GM12878 (cell line): ENCODE measurements around the gene TMEM37. TPM values are rescaled to one million over a fixed set of nuclear protein-coding genes. Genes with fewer than 3 reads are reported as not detected.

Experiments
- ATAC-seq: fragments of 200-7000 bp; cut with Tn5 transposase; 3 replicates; pipeline ENCODE4 v1.9.1; 2020; ENCODE audit warnings: mild to moderate bottlenecking, moderate library complexity
- BruUV-seq: library from RNA; stranded (reverse); fragments of 400-500 nt; replicated peaks from 2 replicates; lab custom pipeline; 2021; lab: Mats Ljungman, UMichigan
- CTCF ChIA-PET: fragments of 300-600 bp; sonication (Branson Sonifier 250); formaldehyde crosslinking; extraction: SDS; loops from one replicate; lab custom pipeline; 2021; ENCODE audit warnings: inconsistent platforms; lab: Yijun Ruan, JAX
- POLR2A ChIA-PET: fragments of 350-600 bp; formaldehyde crosslinking; extraction: SDS; loops from one replicate; lab custom pipeline; 2021; ENCODE audit warnings: inconsistent platforms; lab: Charles Lee
- RAD21 ChIA-PET: fragments of 300-600 bp; sonication (Branson Sonifier 250); formaldehyde crosslinking; loops from one replicate; lab custom pipeline; 2023; ENCODE audit warnings: antibody characterized with exemption; ENCODE audit not compliant: unreplicated experiment; lab: Charles Lee
- SMC1A ChIA-PET: fragments of 300-600 bp; sonication (Branson Sonifier 250); formaldehyde crosslinking; loops from one replicate; lab custom pipeline; 2023; ENCODE audit not compliant: unreplicated experiment, uncharacterized antibody; lab: Charles Lee
- DNase-seq: peaks from one replicate; pipeline ENCODE4 v3.0.0-alpha.2; 2011; ENCODE audit warnings: low read depth, low spot score
- FAIRE-seq: peaks from 3 replicates; lab custom pipeline; 2011; peaks lifted over from hg19 to GRCh38; lab: Jason Lieb, UNC
- H2AFZ ChIP-seq: 2 replicates; pipeline ENCODE4 v1.6.0; 2011; ENCODE audit warnings: low read depth, low read length, control low read depth; ENCODE audit not compliant: control insufficient read depth
- H3K27ac ChIP-seq: 2 replicates; pipeline ENCODE4 v1.5.1; 2011; ENCODE audit warnings: control low read depth; ENCODE audit not compliant: control insufficient read depth, insufficient read depth
- H3K27me3 ChIP-seq, 2 experiments: replicated peaks in 1 of 2; 2 replicates each; pipeline versions ENCODE4 v1.6.0 to v1.6.1; 2011; ENCODE audit warnings: low read length in 1 of 2; ENCODE audit not compliant: control insufficient read depth in 2 of 2, insufficient read depth in 2 of 2
- H3K36me3 ChIP-seq, 2 experiments: 2 replicates each; pipeline ENCODE4 v1.5.1; 2011; ENCODE audit warnings: low read length in 1 of 2; ENCODE audit not compliant: control insufficient read depth in 2 of 2, insufficient read depth in 2 of 2
- H3K4me1 ChIP-seq: 2 replicates; pipeline ENCODE4 v1.6.1; 2011; ENCODE audit warnings: mild to moderate bottlenecking, low read length, moderate library complexity, mixed read lengths; ENCODE audit not compliant: control insufficient read depth, insufficient read depth
- H3K4me2 ChIP-seq: 2 replicates; pipeline ENCODE4 v1.6.0; 2011; ENCODE audit warnings: control low read depth; ENCODE audit not compliant: control insufficient read depth, insufficient read depth
- H3K4me3 ChIP-seq: fragments of 200-600 bp; sonication (generic); 2 replicates; pipeline ENCODE4 v1.5.1; 2016
- H3K79me2 ChIP-seq: 2 replicates; pipeline ENCODE4 v1.6.0; 2011; ENCODE audit warnings: low read length; ENCODE audit not compliant: control insufficient read depth, insufficient read depth
- H3K9ac ChIP-seq: 2 replicates; pipeline ENCODE4 v1.8.0; 2011; ENCODE audit warnings: low read length, control low read depth, mixed read lengths; ENCODE audit not compliant: control insufficient read depth, insufficient read depth
- H3K9me3 ChIP-seq: replicated peaks from 3 replicates; pipeline ENCODE4 v1.5.1; 2011; ENCODE audit warnings: mild to moderate bottlenecking, low read length; ENCODE audit not compliant: control insufficient read depth, insufficient read depth
- H4K20me1 ChIP-seq: 2 replicates; pipeline ENCODE4 v1.6.0; 2011; ENCODE audit not compliant: control insufficient read depth, insufficient read depth
- ATF7 ChIP-seq: fragments of 450-650 bp; IDR thresholded peaks from 2 replicates; pipeline ENCODE4 v1.6.1; 2016; ENCODE audit warnings: low read depth, mild to moderate bottlenecking
- CHD1 ChIP-seq: IDR thresholded peaks from 2 replicates; pipeline ENCODE4 v1.6.1; 2012; ENCODE audit warnings: low read depth, low read length, improper control_type of control experiment
- ESRRA ChIP-seq: IDR thresholded peaks from 2 replicates; pipeline ENCODE4 v1.6.1; 2012; ENCODE audit warnings: mild to moderate bottlenecking, low read length, improper control_type of control experiment
- IKZF2 ChIP-seq, 2 experiments: fragments of 450-650 bp; IDR thresholded peaks; 2 replicates each; pipeline ENCODE4 v1.6.1; 2017; ENCODE audit warnings: mild to moderate bottlenecking in 2 of 2, moderate library complexity in 2 of 2
- MEF2A ChIP-seq: IDR thresholded peaks from 2 replicates; pipeline ENCODE4 v1.6.1; 2011; ENCODE audit warnings: low read depth, mild to moderate bottlenecking, low read length, moderate library complexity; ENCODE audit not compliant: insufficient read depth
- NFXL1 ChIP-seq: fragments of 450-650 bp; IDR thresholded peaks from 2 replicates; pipeline ENCODE4 v1.6.1; 2017; ENCODE audit warnings: antibody characterized with exemption, mild to moderate bottlenecking, borderline replicate concordance
- PAX5 ChIP-seq: IDR thresholded peaks from 2 replicates; pipeline ENCODE4 v1.6.1; 2011; ENCODE audit warnings: low read depth, low read length, borderline replicate concordance
- PAX8 ChIP-seq: fragments of 450-650 bp; IDR thresholded peaks from 2 replicates; pipeline ENCODE4 v1.6.1; 2017; ENCODE audit warnings: mild to moderate bottlenecking, moderate library complexity
- SIX5 ChIP-seq: IDR thresholded peaks from 2 replicates; pipeline ENCODE4 v1.6.1; 2011; ENCODE audit warnings: mild to moderate bottlenecking, low read depth, low read length, moderate library complexity; ENCODE audit not compliant: severe bottlenecking
- STAT1 ChIP-seq: fragments of 450-650 bp; conservative IDR thresholded peaks from 2 replicates; pipeline ENCODE4 v1.6.1; 2014; ENCODE audit warnings: antibody characterized with exemption, mild to moderate bottlenecking
- ZSCAN29 ChIP-seq: fragments of 450-650 bp; IDR thresholded peaks from 2 replicates; pipeline ENCODE4 v1.6.1; 2017; ENCODE audit warnings: mild to moderate bottlenecking, moderate library complexity
- WGBS: methylation state at CpG from one replicate; pipeline ENCODE4 v1.1.6; 2016; ENCODE audit warnings: low lambda C conversion rate; ENCODE audit not compliant: insufficient replicate concordance, insufficient coverage; ENCODE audit errors: missing lambda C conversion rate; 5-methylcytosine and 5-hydroxymethylcytosine counted together
- in situ Hi-C: fragments of 300-500 bp; cut with MboI; formaldehyde crosslinking; loops from 9 replicates; pipeline ENCODE4 v1.14.3; 2018; ENCODE audit warnings: mixed read lengths
- intact Hi-C: fragments of 100-400 bp; cut with micrococcal nuclease; formaldehyde crosslinking; loops from one replicate; pipeline ENCODE4 v1.14.2; 2022; ENCODE audit not compliant: unreplicated experiment
- polyA plus RNA-seq, 11 experiments: library from polyadenylated mRNA; depleted of rRNA in 4 of 11; unstranded in 6 of 11; stranded (reverse) in 5 of 11; fragments of >200 nt; fragmentation: Nextera tagmentation in 4 of 11; fragmentation: Illumina TruSeq in 1 of 11; extraction: Ambion mirVana in 4 of 11; extraction: Trizol in 1 of 11; gene quantifications; 1 replicate in 1 of 11; 2 replicates in 10 of 11; pipeline versions ENCODE4 v1.2.1 to v1.2.3, GENCODE V29; 2011 to 2016; ENCODE audit warnings: inconsistent platforms in 2 of 11, missing spikeins in 2 of 11, low read depth in 1 of 11
- total RNA-seq, 4 experiments: library from RNA; depleted of rRNA in 3 of 4; stranded (reverse); fragments of >200 nt in 3 of 4; fragmentation: Illumina TruSeq in 1 of 4; extraction: Trizol in 1 of 4; gene quantifications; 2 replicates each; pipeline versions ENCODE4 v1.2.1 to v1.2.3, GENCODE V29; 2013 to 2021
- TF ChIP-seq, protein P1 (sequence below): fragments of 450-650 bp; IDR thresholded peaks from 2 replicates; pipeline ENCODE4 v1.6.1; 2014; ENCODE audit warnings: mild to moderate bottlenecking
- TF ChIP-seq, protein P2 (sequence below): IDR thresholded peaks from 2 replicates; pipeline ENCODE4 v1.6.1; 2011; ENCODE audit warnings: low read depth, mild to moderate bottlenecking, low read length, moderate library complexity, borderline replicate concordance; ENCODE audit errors: extremely low read depth
- TF ChIP-seq, protein P3 (sequence below): fragments of 450-650 bp; IDR thresholded peaks from 2 replicates; pipeline ENCODE4 v1.6.1; 2017; ENCODE audit warnings: antibody characterized with exemption, mild to moderate bottlenecking, moderate library complexity

Gene TMEM37
- total and polyA plus RNA-seq, 10 of the 15 experiments (the other 5 are each of a cell fraction or from before 2014, with no cell fraction given): 0.07 to 0.67 (median 0.24) TPM; not detected in 3

DNA sequence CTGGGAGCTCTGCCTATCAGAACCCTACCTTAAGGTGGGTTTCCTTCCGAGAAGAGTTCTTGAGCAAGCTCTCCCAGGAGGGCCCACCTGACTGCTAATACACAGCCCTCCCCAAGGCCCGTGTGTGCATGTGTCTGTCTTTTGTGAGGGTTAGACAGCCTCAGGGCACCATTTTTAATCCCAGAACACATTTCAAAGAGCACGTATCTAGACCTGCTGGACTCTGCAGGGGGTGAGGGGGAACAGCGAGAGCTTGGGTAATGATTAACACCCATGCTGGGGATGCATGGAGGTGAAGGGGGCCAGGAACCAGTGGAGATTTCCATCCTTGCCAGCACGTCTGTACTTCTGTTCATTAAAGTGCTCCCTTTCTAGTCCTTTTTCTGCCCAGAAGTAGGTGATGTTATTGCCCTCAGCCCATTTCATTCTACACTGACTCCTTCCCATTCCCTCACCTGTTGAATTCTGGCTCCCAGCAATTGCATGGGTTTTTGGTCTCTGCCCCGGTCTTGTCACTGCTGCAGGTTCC, 6.5 kb downstream of the TMEM37 start:
- ChIA-PET RAD21 (no interaction called here), SMC1A (no interaction called here), POLR2A (no interaction called here), CTCF (interaction anchor here (0.8 to 1.1 kb wide), 3 partner anchors 13 to 48 kb away, joined by 3 to 5 read pairs (median 3); no protein-coding TSS in a partner anchor)
- no peak overlapping the region for H3K27ac ChIP-seq
- intact Hi-C loops: no loop called here
- in situ Hi-C loops: no loop called here
- H2AFZ ChIP-seq: no peak overlapping the region
- BruUV-seq: no TSS peak
- no peak for TF ChIP-seq ATF7
- TF ChIP-seq, protein P1, sequence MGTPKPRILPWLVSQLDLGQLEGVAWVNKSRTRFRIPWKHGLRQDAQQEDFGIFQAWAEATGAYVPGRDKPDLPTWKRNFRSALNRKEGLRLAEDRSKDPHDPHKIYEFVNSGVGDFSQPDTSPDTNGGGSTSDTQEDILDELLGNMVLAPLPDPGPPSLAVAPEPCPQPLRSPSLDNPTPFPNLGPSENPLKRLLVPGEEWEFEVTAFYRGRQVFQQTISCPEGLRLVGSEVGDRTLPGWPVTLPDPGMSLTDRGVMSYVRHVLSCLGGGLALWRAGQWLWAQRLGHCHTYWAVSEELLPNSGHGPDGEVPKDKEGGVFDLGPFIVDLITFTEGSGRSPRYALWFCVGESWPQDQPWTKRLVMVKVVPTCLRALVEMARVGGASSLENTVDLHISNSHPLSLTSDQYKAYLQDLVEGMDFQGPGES: no peak
- TF ChIP-seq, protein P2, sequence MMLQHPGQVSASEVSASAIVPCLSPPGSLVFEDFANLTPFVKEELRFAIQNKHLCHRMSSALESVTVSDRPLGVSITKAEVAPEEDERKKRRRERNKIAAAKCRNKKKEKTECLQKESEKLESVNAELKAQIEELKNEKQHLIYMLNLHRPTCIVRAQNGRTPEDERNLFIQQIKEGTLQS: no peak
- 28% methylated on average over 6 of the region's 6 CpGs for WGBS
- no peak overlapping the region for H3K9ac ChIP-seq
- no peak for DNase-seq
- no peaks in the 10 kb centered on the region for H3K27me3 ChIP-seq
- H4K20me1 ChIP-seq: no peaks in the 10 kb centered on the region
- no peak overlapping the region for H3K4me2 ChIP-seq
- no peaks in the 10 kb centered on the region for H3K9me3 ChIP-seq
- no peak for FAIRE-seq
- H3K4me1 ChIP-seq: no peaks in the 10 kb centered on the region; the same call in 1 of the 2 replicates
- no peak for ATAC-seq
- H3K36me3 ChIP-seq: no peaks in the 10 kb centered on the region
- no peak overlapping the region for H3K4me3 ChIP-seq
- no peaks in the 10 kb centered on the region for H3K79me2 ChIP-seq

DNA sequence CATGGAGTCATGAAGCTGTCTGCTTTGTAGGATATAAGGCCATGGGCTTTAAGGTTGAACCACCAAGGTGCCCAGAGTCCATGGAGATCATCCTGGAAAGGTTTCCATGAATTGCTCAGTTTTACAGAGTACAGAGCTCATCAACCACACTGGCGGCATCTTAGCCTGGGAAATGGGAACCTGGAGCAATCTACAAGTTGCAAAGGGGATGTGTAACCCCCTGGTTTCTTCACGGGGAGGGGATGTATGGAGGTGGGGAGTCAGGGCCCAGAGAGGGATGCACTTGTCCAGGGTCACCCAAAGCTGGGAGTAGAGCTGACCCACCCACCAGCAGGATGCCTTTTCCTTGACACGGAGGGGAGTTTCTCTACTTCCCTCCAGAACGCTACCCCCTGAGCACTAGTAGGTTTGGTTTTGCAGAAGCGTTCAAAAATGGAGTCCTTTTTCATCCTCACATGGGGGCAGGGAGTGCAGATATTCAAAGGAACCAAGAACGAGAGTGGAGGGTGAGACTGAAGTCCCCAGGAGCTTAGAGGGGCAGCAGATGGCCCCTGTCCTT, 7.2 kb downstream of the TMEM37 start:
- 23% methylated on average over 6 of the region's 6 CpGs for whole genome bisulfite sequencing
- Histone ChIP-seq H3K9me3 (no peaks in the 10 kb centered on the region), H3K79me2 (no peaks in the 10 kb centered on the region), H3K9ac (no peak overlapping the region), H3K4me1 (no peaks in the 10 kb centered on the region; the same call in 1 of the 2 replicates), H3K27ac (no peak overlapping the region), H3K4me3 (no peak overlapping the region), H3K27me3 (no peaks in the 10 kb centered on the region), H3K36me3 (no peaks in the 10 kb centered on the region), H2AFZ (no peak overlapping the region), H3K4me2 (no peak overlapping the region), H4K20me1 (no peaks in the 10 kb centered on the region)
- CTCF ChIA-PET: interaction anchor here (0.8 to 1.0 kb wide), 2 partner anchors 13 to 47 kb away, joined by 3 to 5 read pairs; no protein-coding TSS in a partner anchor
- ATAC-seq (no peak), FAIRE-seq (no peak), DNase-seq (no peak)
- intact Hi-C loops: no loop called here
- no TSS peak for BruUV-seq
- POLR2A ChIA-PET: no interaction called here
- in situ Hi-C loops: no loop called here
- RAD21 ChIA-PET: no interaction called here
- SMC1A ChIA-PET: no interaction called here
- TF ChIP-seq SIX5 (no peak), ZSCAN29 (no peak), NFXL1 (no peak), PAX5 (no peak), CHD1 (no peak), IKZF2 (IDR thresholded peaks at IDR 0.05) (no peak), ESRRA (no peak), STAT1 (no peak), PAX8 (no peak), MEF2A (no peak)
- TF ChIP-seq, protein P3, sequence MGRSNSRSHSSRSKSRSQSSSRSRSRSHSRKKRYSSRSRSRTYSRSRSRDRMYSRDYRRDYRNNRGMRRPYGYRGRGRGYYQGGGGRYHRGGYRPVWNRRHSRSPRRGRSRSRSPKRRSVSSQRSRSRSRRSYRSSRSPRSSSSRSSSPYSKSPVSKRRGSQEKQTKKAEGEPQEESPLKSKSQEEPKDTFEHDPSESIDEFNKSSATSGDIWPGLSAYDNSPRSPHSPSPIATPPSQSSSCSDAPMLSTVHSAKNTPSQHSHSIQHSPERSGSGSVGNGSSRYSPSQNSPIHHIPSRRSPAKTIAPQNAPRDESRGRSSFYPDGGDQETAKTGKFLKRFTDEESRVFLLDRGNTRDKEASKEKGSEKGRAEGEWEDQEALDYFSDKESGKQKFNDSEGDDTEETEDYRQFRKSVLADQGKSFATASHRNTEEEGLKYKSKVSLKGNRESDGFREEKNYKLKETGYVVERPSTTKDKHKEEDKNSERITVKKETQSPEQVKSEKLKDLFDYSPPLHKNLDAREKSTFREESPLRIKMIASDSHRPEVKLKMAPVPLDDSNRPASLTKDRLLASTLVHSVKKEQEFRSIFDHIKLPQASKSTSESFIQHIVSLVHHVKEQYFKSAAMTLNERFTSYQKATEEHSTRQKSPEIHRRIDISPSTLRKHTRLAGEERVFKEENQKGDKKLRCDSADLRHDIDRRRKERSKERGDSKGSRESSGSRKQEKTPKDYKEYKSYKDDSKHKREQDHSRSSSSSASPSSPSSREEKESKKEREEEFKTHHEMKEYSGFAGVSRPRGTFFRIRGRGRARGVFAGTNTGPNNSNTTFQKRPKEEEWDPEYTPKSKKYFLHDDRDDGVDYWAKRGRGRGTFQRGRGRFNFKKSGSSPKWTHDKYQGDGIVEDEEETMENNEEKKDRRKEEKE: no peak
